Measurements from ENCODE around the gene CYP4A22. TPM values are rescaled to one million over a fixed set of nuclear protein-coding genes. Genes with fewer than 3 reads are reported as not detected.

Gene CYP4A22
- total and polyA plus RNA-seq, 4 donors: 0.05 to 0.18 (median 0.15) TPM

DNA sequence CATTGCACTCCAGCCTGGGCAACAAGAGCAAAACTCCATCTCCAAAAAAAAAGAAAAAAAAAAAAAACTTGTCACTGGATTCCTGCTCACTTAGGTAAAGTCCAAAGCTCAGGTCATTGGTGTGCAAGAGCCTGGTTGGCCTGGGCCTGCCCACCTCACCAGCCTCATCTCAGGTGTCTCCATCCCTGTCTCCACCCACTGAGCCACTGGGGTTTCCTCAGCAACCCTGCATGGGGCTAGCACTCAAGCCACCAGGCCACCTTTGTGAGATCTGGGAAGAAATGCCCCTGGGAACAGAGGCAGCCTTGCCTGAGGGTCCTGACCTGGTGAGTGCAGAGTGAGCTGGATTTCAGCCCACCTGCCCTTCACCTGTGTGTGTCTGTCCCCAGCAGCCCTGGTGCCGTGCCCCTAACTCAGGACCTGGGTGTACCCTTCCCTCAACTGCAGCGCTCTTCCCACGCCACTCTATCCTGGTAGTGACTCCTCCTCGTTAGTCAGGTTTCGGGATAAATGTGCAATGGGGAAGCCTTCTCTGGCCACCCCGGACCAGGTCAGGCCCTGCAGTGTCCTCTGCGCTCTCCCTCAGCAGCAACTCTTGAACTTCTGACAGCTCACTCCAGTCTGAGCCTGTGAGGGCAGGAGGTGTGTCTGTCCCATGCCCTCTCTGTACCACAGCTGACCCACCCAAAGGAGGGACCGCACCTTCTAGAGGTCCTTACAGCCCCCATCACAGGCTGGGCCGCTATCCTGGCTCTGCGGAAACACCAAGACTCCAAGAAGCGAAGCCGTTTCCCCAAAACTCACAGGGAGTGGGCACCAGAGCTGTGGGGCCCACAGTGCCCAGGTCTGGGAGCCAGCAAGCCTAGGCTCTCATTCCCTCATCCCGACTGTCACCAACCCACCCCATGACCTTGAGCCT is 49.3 kb downstream of the CYP4A22 start:
- no peak overlapping the region for H3K27ac ChIP-seq (ENCODE audit: low read depth in 1 of 2, low read length in 1 of 2)
- peaks cover 0 to 14% (median 5%) of the 10 kb centered on the region in 5 donors for H3K4me1 ChIP-seq (ENCODE audit: control insufficient read depth in 5 of 5, insufficient read depth in 5 of 5, low read length in 5 of 5)

DNA sequence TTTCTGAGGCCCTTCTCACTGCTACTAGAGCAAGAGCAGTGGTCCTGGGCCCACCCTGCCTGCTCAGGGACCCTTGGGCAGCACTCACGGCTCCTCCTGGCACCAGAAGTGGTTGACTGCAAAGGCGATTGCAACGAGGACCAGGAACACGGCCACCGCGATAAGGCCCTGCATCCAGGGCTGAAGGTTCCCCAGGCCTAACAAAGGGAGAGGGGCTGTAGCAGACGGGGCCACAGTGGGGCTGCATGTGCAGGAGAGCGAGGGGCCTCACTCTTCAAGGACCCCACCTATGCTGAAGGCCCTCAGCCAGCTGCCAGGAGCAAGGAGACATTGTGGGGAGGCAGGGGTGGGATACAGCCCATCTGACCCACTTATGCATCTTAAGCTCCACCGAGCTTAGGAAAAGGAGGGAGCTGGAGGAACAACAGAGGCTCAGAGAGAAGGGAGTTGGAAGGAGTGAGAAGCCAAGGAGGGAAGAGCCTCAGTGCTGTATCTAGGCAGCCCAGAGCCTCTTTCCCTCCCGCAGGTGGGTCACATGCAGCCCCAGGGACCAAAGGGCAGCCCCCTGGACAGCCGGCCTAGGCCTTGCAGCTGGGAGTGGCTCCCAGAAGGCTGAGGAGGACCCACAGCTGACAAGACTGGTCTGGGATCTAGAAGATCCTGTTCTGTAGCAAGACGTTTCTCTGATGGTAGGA is 50.1 kb downstream of the CYP4A22 start:
- no peaks in the 10 kb centered on the region for H3K27me3 ChIP-seq (ENCODE audit: control insufficient read depth in 3 of 3, insufficient read depth in 3 of 3, low read length in 2 of 3)
- no peak overlapping the region for H3K4me3 ChIP-seq
- DNase-seq (no peak), ATAC-seq (ENCODE audit: insufficient read depth, low FRiP score) (no peak)
- H3K9me3 ChIP-seq (ENCODE audit: control insufficient read depth in 4 of 4, insufficient read depth in 3 of 4, low read length in 3 of 4): no peaks in the 10 kb centered on the region
- peaks cover 0 to 22% (median 11%) of the 10 kb centered on the region in 5 donors for H3K4me1 ChIP-seq (ENCODE audit: control insufficient read depth in 5 of 5, insufficient read depth in 5 of 5, low read length in 5 of 5)
- no peaks in the 10 kb centered on the region for H3K36me3 ChIP-seq (ENCODE audit: control insufficient read depth in 4 of 4, insufficient read depth in 4 of 4, low read length in 4 of 4)
- TF ChIP-seq, protein P1, sequence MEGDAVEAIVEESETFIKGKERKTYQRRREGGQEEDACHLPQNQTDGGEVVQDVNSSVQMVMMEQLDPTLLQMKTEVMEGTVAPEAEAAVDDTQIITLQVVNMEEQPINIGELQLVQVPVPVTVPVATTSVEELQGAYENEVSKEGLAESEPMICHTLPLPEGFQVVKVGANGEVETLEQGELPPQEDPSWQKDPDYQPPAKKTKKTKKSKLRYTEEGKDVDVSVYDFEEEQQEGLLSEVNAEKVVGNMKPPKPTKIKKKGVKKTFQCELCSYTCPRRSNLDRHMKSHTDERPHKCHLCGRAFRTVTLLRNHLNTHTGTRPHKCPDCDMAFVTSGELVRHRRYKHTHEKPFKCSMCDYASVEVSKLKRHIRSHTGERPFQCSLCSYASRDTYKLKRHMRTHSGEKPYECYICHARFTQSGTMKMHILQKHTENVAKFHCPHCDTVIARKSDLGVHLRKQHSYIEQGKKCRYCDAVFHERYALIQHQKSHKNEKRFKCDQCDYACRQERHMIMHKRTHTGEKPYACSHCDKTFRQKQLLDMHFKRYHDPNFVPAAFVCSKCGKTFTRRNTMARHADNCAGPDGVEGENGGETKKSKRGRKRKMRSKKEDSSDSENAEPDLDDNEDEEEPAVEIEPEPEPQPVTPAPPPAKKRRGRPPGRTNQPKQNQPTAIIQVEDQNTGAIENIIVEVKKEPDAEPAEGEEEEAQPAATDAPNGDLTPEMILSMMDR (IDR thresholded peaks at IDR 0.05; ENCODE audit: control extremely low read depth, extremely low read depth): no peak
- 88 to 89% methylated on average over 12 of the region's 12 CpGs for WGBS, 2 donors
- no peak overlapping the region for H3K9ac ChIP-seq (ENCODE audit: insufficient read depth in 1 of 2, low read length in 2 of 2)
- H3K27ac ChIP-seq (ENCODE audit: low read depth in 1 of 2, low read length in 1 of 2): no peak overlapping the region

More for the DNA sequence above, 49.3 kb downstream of the CYP4A22 start:
- TF ChIP-seq, protein P1 (IDR thresholded peaks at IDR 0.05; ENCODE audit: control extremely low read depth, extremely low read depth): no peak
- H3K4me3 ChIP-seq: no peak overlapping the region
- DNase-seq (no peak), ATAC-seq (ENCODE audit: insufficient read depth, low FRiP score) (no peak)
- 96 to 97% methylated on average over 13 of the region's 13 CpGs for WGBS, 2 donors
- no peak overlapping the region for H3K9ac ChIP-seq (ENCODE audit: insufficient read depth in 1 of 2, low read length in 2 of 2)
- H3K36me3 ChIP-seq (ENCODE audit: control insufficient read depth in 4 of 4, insufficient read depth in 4 of 4, low read length in 4 of 4): no peaks in the 10 kb centered on the region
- H3K27me3 ChIP-seq (ENCODE audit: control insufficient read depth in 3 of 3, insufficient read depth in 3 of 3, low read length in 2 of 3): no peaks in the 10 kb centered on the region
- no peaks in the 10 kb centered on the region for H3K9me3 ChIP-seq (ENCODE audit: control insufficient read depth in 4 of 4, insufficient read depth in 3 of 4, low read length in 3 of 4)

DNA sequence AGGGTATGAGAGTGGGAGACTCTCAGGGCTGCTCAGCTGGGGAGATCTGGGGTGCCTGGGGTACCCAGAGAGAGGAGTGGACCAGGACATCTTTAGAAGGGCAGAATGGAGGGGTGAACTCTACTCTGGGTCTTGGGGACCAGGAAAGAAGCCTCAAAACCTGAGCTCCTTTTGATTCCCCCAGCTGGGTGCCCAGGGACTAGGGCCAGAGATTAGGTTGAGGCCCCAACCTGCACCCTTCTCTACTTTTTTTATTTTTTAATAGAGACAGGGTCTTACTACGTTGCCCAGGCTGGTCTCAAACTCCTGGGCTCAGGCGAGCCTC is 50.6 kb downstream of the CYP4A22 start:
- Histone ChIP-seq H3K4me3 (no peak overlapping the region), H3K36me3 (ENCODE audit: control insufficient read depth in 4 of 4, insufficient read depth in 4 of 4, low read length in 4 of 4) (no peaks in the 10 kb centered on the region), H3K9ac (ENCODE audit: insufficient read depth in 1 of 2, low read length in 2 of 2) (no peak overlapping the region), H3K4me1 (ENCODE audit: control insufficient read depth in 5 of 5, insufficient read depth in 5 of 5, low read length in 5 of 5) (peaks cover 0 to 26% (median 15%) of the 10 kb centered on the region in 5 donors), H3K9me3 (ENCODE audit: control insufficient read depth in 4 of 4, insufficient read depth in 3 of 4, low read length in 3 of 4) (no peaks in the 10 kb centered on the region), H3K27me3 (ENCODE audit: control insufficient read depth in 3 of 3, insufficient read depth in 3 of 3, low read length in 2 of 3) (no peaks in the 10 kb centered on the region), H3K27ac (ENCODE audit: low read depth in 1 of 2, low read length in 1 of 2) (no peak overlapping the region)
- WGBS, 2 donors: 90 to 97% methylated on average over 2 of the region's 2 CpGs
- DNase-seq: no peak
- TF ChIP-seq, protein P1 (IDR thresholded peaks at IDR 0.05; ENCODE audit: control extremely low read depth, extremely low read depth): no peak
- no peak for ATAC-seq (ENCODE audit: insufficient read depth, low FRiP score)
